HG03280 (cell line): Measurements from ENCODE around the gene RAET1G.

Experiments used
- ATAC-seq: cut with Tn5 transposase; IDR thresholded peaks from one replicate; pipeline ENCODE4 v1.9.1; 2021; ENCODE audit warnings: mild to moderate bottlenecking, moderate library complexity; ENCODE audit not compliant: unreplicated experiment

Gene RAET1G

GRCh38 chr6:149869275-149869892 is 53.5 kb downstream of the RAET1G start:
- ATAC-seq, result no peak

- ATAC-seq, result no peak
Measured at GRCh38 chr6:149867876-149868640, 54.9 kb downstream of the RAET1G start.
